ENCODE measurements around the gene MSANTD7. TPM values are rescaled to one million over a fixed set of nuclear protein-coding genes. Genes with fewer than 3 reads are reported as not detected.

The MSANTD7 gene
- total and polyA plus RNA-seq, 2 of the 13 experiments (the other 11 are each of a cell fraction or from before 2014, with no cell fraction given): 3.7 to 16.7 TPM

DNA sequence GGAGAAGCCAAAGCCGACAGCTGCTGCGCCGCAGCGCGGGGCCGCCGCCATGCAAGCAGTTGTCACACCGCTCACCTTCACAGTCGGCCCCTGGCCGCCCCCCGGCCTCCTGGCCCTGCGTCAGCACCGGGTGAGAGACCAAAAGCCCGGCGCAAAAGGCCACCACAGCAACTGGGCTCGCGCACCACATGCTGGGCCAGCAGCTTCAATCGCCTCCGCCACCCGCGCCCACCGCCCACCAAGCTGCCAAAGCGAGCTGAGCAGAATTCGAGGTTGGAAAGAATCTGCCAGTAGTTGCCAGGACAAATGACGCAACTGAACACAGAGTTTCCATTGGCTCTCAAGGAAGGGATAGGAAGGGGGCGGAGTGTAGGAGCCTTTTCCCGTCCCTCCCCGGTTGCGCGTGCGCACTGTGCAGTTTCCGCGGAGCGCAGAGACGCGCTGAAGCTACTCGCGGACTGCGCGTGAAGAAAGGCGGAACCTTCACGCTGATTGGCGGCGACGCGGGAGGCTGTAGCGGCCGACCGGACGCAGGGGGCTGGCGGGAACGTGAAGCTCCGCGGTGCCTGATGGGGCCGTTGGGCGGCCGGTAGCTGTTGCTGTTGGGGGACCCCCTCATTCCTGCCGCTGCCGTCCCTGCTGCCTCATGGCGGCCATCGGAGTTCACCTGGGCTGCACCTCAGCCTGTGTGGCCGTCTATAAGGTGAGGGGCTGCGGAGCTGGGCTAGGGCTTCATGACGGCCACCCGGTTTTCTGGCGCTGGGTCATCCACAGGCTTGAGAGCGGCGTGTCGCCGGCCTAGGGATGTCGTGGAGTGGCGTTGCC lies at the start of gene MSANTD7, which contains the start of the genes CDNF and HSPA14 (continued):
- TF ChIP-seq ZNF546 (CRISPR knock-in tag; conservative IDR thresholded peaks at IDR 0.05) (no peak; the same call in 1 of the 2 replicates), NPAS2 (CRISPR knock-in tag; IDR thresholded peaks at IDR 0.05; ENCODE audit: borderline replicate concordance) (no peak), ZNF446 (CRISPR knock-in tag; IDR thresholded peaks at IDR 0.05) (no peak), PHF5A (CRISPR knock-in tag; IDR thresholded peaks at IDR 0.05; ENCODE audit: low read depth, unreplicated experiment) (peak; percentile 68), SIN3A (IDR thresholded peaks at IDR 0.05; ENCODE audit: borderline replicate concordance, low read depth, low read length) (peak; percentile 92), EHMT2 (IDR thresholded peaks at IDR 0.05; ENCODE audit: borderline replicate concordance, low read depth, low read length) (no peak), IRX3 (CRISPR knock-in tag; IDR thresholded peaks at IDR 0.05; ENCODE audit: borderline replicate concordance, low read depth) (no peak; the same call in 1 of the 2 replicates), WIZ (CRISPR knock-in tag; IDR thresholded peaks at IDR 0.05) (no peak), ZNF724P (CRISPR knock-in tag; IDR thresholded peaks at IDR 0.05; ENCODE audit: borderline replicate concordance) (0 out of 2 replicates have a peak, but pooled peaks have one; percentile 49), GABPB1 (CRISPR knock-in tag; IDR thresholded peaks at IDR 0.05) (peak; percentile 95), NFYB (CRISPR knock-in tag; IDR thresholded peaks at IDR 0.05) (peak; percentile 91), ZSCAN21 (CRISPR knock-in tag; IDR thresholded peaks at IDR 0.05; ENCODE audit: borderline replicate concordance) (peak; percentile 62), RFX3 (CRISPR knock-in tag; IDR thresholded peaks at IDR 0.05) (no peak), NFE2 (CRISPR knock-in tag; IDR thresholded peaks at IDR 0.05) (no peak), PPARG (CRISPR knock-in tag; conservative IDR thresholded peaks at IDR 0.05) (no peak), KDM5B (CRISPR knock-in tag; IDR thresholded peaks at IDR 0.05; ENCODE audit: borderline replicate concordance) (peak; percentile 70), ZNF556 (CRISPR knock-in tag; IDR thresholded peaks at IDR 0.05; ENCODE audit: borderline replicate concordance) (peak; percentile 19; the same call in 1 of the 2 replicates), RNF2 (conservative IDR thresholded peaks at IDR 0.05; ENCODE audit: low read depth) (peak; percentile 21; the same call in 1 of the 2 replicates), TAF1 (CRISPR knock-in tag; IDR thresholded peaks at IDR 0.05) (peak; percentile 81), RAD51 (IDR thresholded peaks at IDR 0.05; ENCODE audit: borderline replicate concordance) (no peak)
- TF ChIP-seq, protein P1, sequence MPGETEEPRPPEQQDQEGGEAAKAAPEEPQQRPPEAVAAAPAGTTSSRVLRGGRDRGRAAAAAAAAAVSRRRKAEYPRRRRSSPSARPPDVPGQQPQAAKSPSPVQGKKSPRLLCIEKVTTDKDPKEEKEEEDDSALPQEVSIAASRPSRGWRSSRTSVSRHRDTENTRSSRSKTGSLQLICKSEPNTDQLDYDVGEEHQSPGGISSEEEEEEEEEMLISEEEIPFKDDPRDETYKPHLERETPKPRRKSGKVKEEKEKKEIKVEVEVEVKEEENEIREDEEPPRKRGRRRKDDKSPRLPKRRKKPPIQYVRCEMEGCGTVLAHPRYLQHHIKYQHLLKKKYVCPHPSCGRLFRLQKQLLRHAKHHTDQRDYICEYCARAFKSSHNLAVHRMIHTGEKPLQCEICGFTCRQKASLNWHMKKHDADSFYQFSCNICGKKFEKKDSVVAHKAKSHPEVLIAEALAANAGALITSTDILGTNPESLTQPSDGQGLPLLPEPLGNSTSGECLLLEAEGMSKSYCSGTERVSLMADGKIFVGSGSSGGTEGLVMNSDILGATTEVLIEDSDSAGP (CRISPR knock-in tag; IDR thresholded peaks at IDR 0.05; ENCODE audit: borderline replicate concordance): peak; percentile 75; the same call in 1 of the 2 replicates
- TF ChIP-seq, protein P2, sequence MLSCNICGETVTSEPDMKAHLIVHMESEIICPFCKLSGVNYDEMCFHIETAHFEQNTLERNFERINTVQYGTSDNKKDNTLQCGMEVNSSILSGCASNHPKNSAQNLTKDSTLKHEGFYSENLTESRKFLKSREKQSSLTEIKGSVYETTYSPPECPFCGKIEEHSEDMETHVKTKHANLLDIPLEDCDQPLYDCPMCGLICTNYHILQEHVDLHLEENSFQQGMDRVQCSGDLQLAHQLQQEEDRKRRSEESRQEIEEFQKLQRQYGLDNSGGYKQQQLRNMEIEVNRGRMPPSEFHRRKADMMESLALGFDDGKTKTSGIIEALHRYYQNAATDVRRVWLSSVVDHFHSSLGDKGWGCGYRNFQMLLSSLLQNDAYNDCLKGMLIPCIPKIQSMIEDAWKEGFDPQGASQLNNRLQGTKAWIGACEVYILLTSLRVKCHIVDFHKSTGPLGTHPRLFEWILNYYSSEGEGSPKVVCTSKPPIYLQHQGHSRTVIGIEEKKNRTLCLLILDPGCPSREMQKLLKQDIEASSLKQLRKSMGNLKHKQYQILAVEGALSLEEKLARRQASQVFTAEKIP (CRISPR knock-in tag; IDR thresholded peaks at IDR 0.05; ENCODE audit: borderline replicate concordance): no peak
- TF ChIP-seq, protein P3, sequence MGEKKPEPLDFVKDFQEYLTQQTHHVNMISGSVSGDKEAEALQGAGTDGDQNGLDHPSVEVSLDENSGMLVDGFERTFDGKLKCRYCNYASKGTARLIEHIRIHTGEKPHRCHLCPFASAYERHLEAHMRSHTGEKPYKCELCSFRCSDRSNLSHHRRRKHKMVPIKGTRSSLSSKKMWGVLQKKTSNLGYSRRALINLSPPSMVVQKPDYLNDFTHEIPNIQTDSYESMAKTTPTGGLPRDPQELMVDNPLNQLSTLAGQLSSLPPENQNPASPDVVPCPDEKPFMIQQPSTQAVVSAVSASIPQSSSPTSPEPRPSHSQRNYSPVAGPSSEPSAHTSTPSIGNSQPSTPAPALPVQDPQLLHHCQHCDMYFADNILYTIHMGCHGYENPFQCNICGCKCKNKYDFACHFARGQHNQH (CRISPR knock-in tag; IDR thresholded peaks at IDR 0.05): peak; percentile 74; the same call in 1 of the 2 replicates
- TF ChIP-seq, protein P4, sequence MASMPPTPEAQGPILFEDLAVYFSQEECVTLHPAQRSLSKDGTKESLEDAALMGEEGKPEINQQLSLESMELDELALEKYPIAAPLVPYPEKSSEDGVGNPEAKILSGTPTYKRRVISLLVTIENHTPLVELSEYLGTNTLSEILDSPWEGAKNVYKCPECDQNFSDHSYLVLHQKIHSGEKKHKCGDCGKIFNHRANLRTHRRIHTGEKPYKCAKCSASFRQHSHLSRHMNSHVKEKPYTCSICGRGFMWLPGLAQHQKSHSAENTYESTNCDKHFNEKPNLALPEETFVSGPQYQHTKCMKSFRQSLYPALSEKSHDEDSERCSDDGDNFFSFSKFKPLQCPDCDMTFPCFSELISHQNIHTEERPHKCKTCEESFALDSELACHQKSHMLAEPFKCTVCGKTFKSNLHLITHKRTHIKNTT (CRISPR knock-in tag; IDR thresholded peaks at IDR 0.05): no peak
